Mesenchymal stem cell (in vitro differentiated cells and primary cell): Measurements from ENCODE around the gene TGFBR1.

Experiments
- DNase-seq: peaks from one replicate; pipeline ENCODE4 v3.0.0-alpha.2; 2013
- H2AFZ ChIP-seq: one replicate; pipeline ENCODE4 v1.6.1; 2013; ENCODE audit warnings: low read depth, mild to moderate bottlenecking, control low read depth, inconsistent platforms, low read length, moderate library complexity
- H2AK5ac ChIP-seq: 2 replicates; pipeline ENCODE4 v1.6.1; 2013; ENCODE audit warnings: low read length, moderate library complexity, mild to moderate bottlenecking, inconsistent platforms; ENCODE audit not compliant: severe bottlenecking
- H2BK120ac ChIP-seq: one replicate; pipeline ENCODE4 v1.6.1; 2013; ENCODE audit warnings: low read depth, mild to moderate bottlenecking, inconsistent platforms, low read length, moderate library complexity
- H2BK12ac ChIP-seq, 2 experiments: one replicate each; pipeline ENCODE4 v1.6.1; 2013; ENCODE audit warnings: inconsistent platforms in 2 of 2, low read length in 2 of 2, mild to moderate bottlenecking in 2 of 2, moderate library complexity in 2 of 2, control low read depth in 1 of 2
- H2BK15ac ChIP-seq: one replicate; pipeline ENCODE4 v1.6.1; 2013; ENCODE audit warnings: mild to moderate bottlenecking, low read depth, inconsistent platforms; ENCODE audit not compliant: poor library complexity, severe bottlenecking
- H2BK5ac ChIP-seq: 2 replicates; pipeline ENCODE4 v1.6.1; 2013; ENCODE audit warnings: low read depth, mild to moderate bottlenecking, low read length, control low read depth, inconsistent platforms; ENCODE audit not compliant: poor library complexity, severe bottlenecking
- H3K14ac ChIP-seq, 2 experiments: one replicate each; pipeline ENCODE4 v1.6.1; 2013; ENCODE audit warnings: inconsistent platforms in 2 of 2, low read length in 2 of 2, control low read depth in 1 of 2, mild to moderate bottlenecking in 1 of 2, moderate library complexity in 1 of 2
- H3K18ac ChIP-seq, 2 experiments: one replicate each; pipeline ENCODE4 v1.6.1; 2013; ENCODE audit warnings: inconsistent platforms in 2 of 2, low read length in 2 of 2, control low read depth in 1 of 2, low read depth in 1 of 2, mild to moderate bottlenecking in 1 of 2
- H3K23ac ChIP-seq, 2 experiments: one replicate each; pipeline ENCODE4 v1.6.1; 2013; ENCODE audit warnings: inconsistent platforms in 2 of 2, low read length in 2 of 2, mild to moderate bottlenecking in 2 of 2, moderate library complexity in 2 of 2, control low read depth in 1 of 2
- H3K27ac ChIP-seq: 2 replicates; pipeline ENCODE4 v1.5.1; 2013; ENCODE audit warnings: mild to moderate bottlenecking, moderate library complexity, low read length, control low read depth, inconsistent platforms; ENCODE audit not compliant: poor library complexity, severe bottlenecking
- H3K27me3 ChIP-seq, 2 experiments: 2 replicates each; pipeline versions ENCODE4 v1.6.1 to v1.7.0; 2013; ENCODE audit warnings: low read length in 2 of 2, mild to moderate bottlenecking in 2 of 2, moderate library complexity in 2 of 2, control low read depth in 1 of 2, inconsistent platforms in 1 of 2; ENCODE audit not compliant: control insufficient read depth in 1 of 2, insufficient read depth in 1 of 2
- H3K36me3 ChIP-seq, 2 experiments: 2 replicates each; pipeline versions ENCODE4 v1.6.1 to v1.7.0; 2013; ENCODE audit warnings: low read length in 2 of 2, control low read depth in 1 of 2, inconsistent platforms in 1 of 2, low read depth in 1 of 2, mild to moderate bottlenecking in 1 of 2; ENCODE audit not compliant: insufficient read depth in 2 of 2, control insufficient read depth in 1 of 2
- H3K4ac ChIP-seq, 2 experiments: one replicate each; pipeline ENCODE4 v1.6.1; 2013; ENCODE audit warnings: inconsistent platforms in 2 of 2, low read length in 2 of 2, mild to moderate bottlenecking in 2 of 2, moderate library complexity in 2 of 2, control low read depth in 1 of 2, low read depth in 1 of 2
- H3K4me1 ChIP-seq: 2 replicates; pipeline ENCODE4 v1.6.1; 2013; ENCODE audit warnings: low read depth, low read length, control low read depth; ENCODE audit not compliant: control insufficient read depth, insufficient read depth
- H3K4me2 ChIP-seq: 2 replicates; pipeline ENCODE4 v1.6.1; 2013; ENCODE audit warnings: low read length, mild to moderate bottlenecking, inconsistent platforms; ENCODE audit not compliant: poor library complexity, severe bottlenecking
- H3K4me3 ChIP-seq, 2 experiments: 2 replicates each; pipeline versions ENCODE4 v1.5.1 to v1.7.0; 2013; ENCODE audit warnings: low read length in 2 of 2, mild to moderate bottlenecking in 2 of 2, control low read depth in 1 of 2, low read depth in 1 of 2; ENCODE audit not compliant: insufficient read depth in 1 of 2
- H3K79me1 ChIP-seq: replicated peaks from 2 replicates; pipeline ENCODE4 v1.6.1; 2013; ENCODE audit warnings: mild to moderate bottlenecking, control low read depth, low read length, inconsistent platforms; ENCODE audit not compliant: poor library complexity, severe bottlenecking
- H3K9ac ChIP-seq: 2 replicates; pipeline ENCODE4 v1.7.0; 2013; ENCODE audit warnings: mild to moderate bottlenecking, low read length, moderate library complexity
- H3K9me3 ChIP-seq: 2 replicates; pipeline ENCODE4 v1.7.0; 2013; ENCODE audit warnings: mild to moderate bottlenecking, low read length; ENCODE audit not compliant: control insufficient read depth
- H4K8ac ChIP-seq: one replicate; pipeline ENCODE4 v1.6.1; 2013; ENCODE audit warnings: inconsistent platforms, mild to moderate bottlenecking, low read length, moderate library complexity
- H4K91ac ChIP-seq: one replicate; pipeline ENCODE4 v1.6.1; 2013; ENCODE audit warnings: mild to moderate bottlenecking, low read length, inconsistent platforms
- WGBS: methylation state at CpG from one replicate; pipeline ENCODE4 v1.1.7; 2013; ENCODE audit warnings: mixed read lengths; 5-methylcytosine and 5-hydroxymethylcytosine counted together

Gene TGFBR1

GRCh38 chr9:99062549-99062948, 42.4 kb upstream of the TGFBR1 start:
- H3K9ac ChIP-seq: no peak overlapping the region

GRCh38 chr9:99063522-99063921, 41.4 kb upstream of the TGFBR1 start:
- Histone ChIP-seq H3K14ac (no peak overlapping the region), H4K8ac (no peak overlapping the region), H3K9ac (no peak overlapping the region), H2BK5ac (no peak overlapping the region), H2BK120ac (no peak overlapping the region), H2BK12ac (no peak overlapping the region), H4K91ac (no peak overlapping the region), H3K4me3 (no peak overlapping the region), H3K27me3 (no peaks in the 10 kb centered on the region), H3K4me2 (no peak overlapping the region), H3K36me3 (peaks cover 0 to 36% of the 10 kb centered on the region in 2 experiments), H3K18ac (no peak overlapping the region), H2AFZ (no peak overlapping the region), H3K4ac (no peak overlapping the region), H3K79me1 (no peaks in the 10 kb centered on the region), H3K23ac (no peak overlapping the region), H2AK5ac (no peak overlapping the region), H3K9me3 (no peaks in the 10 kb centered on the region), H3K27ac (no peak overlapping the region), H3K4me1 (peaks cover 5% of the 10 kb centered on the region), H2BK15ac (no peak overlapping the region)
- no peak for DNase-seq
- 100% methylated on average over 1 of the region's 1 CpG for WGBS

More at GRCh38 chr9:99062549-99062948, 42.4 kb upstream of the TGFBR1 start:
- Histone ChIP-seq H2BK12ac (no peak overlapping the region), H3K79me1 (no peaks in the 10 kb centered on the region), H3K23ac (no peak overlapping the region), H3K4ac (no peak overlapping the region), H3K27me3 (no peaks in the 10 kb centered on the region), H4K91ac (no peak overlapping the region), H3K18ac (no peak overlapping the region), H3K4me2 (no peak overlapping the region), H3K4me3 (no peak overlapping the region), H3K9me3 (no peaks in the 10 kb centered on the region), H3K27ac (no peak overlapping the region), H4K8ac (no peak overlapping the region), H2AFZ (no peak overlapping the region), H2AK5ac (no peak overlapping the region), H3K14ac (no peak overlapping the region), H3K4me1 (peaks cover 12% of the 10 kb centered on the region), H3K36me3 (peaks cover 0 to 32% of the 10 kb centered on the region in 2 experiments), H2BK15ac (no peak overlapping the region), H2BK120ac (no peak overlapping the region), H2BK5ac (no peak overlapping the region)
- 91% methylated on average over 1 of the region's 1 CpG for WGBS
- no peak for DNase-seq

- no peak for DNase-seq
- Histone ChIP-seq H4K8ac (no peak overlapping the region), H2AK5ac (no peak overlapping the region), H2BK15ac (no peak overlapping the region), H3K9me3 (no peaks in the 10 kb centered on the region), H3K27me3 (no peaks in the 10 kb centered on the region), H3K18ac (no peak overlapping the region), H2AFZ (no peak overlapping the region), H3K14ac (no peak overlapping the region), H3K9ac (no peak overlapping the region), H2BK120ac (no peak overlapping the region), H3K4me1 (peaks cover 11% of the 10 kb centered on the region), H3K23ac (no peak overlapping the region), H3K27ac (no peak overlapping the region), H3K4me2 (no peak overlapping the region), H3K79me1 (no peaks in the 10 kb centered on the region), H3K36me3 (peaks cover 0 to 44% of the 10 kb centered on the region in 2 experiments), H2BK12ac (no peak overlapping the region), H3K4me3 (no peak overlapping the region), H2BK5ac (no peak overlapping the region), H4K91ac (no peak overlapping the region), H3K4ac (no peak overlapping the region)
- 80% methylated on average over 3 of the region's 3 CpGs for WGBS
These were observed 38.3 kb upstream of the TGFBR1 start for GRCh38 chr9:99066571-99066970.

- Histone ChIP-seq H4K8ac (no peak overlapping the region), H3K79me1 (no peaks in the 10 kb centered on the region), H3K23ac (no peak overlapping the region), H3K4me1 (peaks cover 11% of the 10 kb centered on the region), H3K4me2 (no peak overlapping the region), H3K4ac (no peak overlapping the region), H2BK120ac (no peak overlapping the region), H3K36me3 (peaks cover 0 to 22% of the 10 kb centered on the region in 2 experiments), H2BK5ac (no peak overlapping the region), H3K14ac (no peak overlapping the region), H3K18ac (no peak overlapping the region), H3K27ac (no peak overlapping the region), H2AK5ac (no peak overlapping the region), H3K9ac (no peak overlapping the region), H4K91ac (no peak overlapping the region), H2BK15ac (no peak overlapping the region), H3K27me3 (no peaks in the 10 kb centered on the region), H2BK12ac (no peak overlapping the region), H3K4me3 (no peak overlapping the region), H3K9me3 (no peaks in the 10 kb centered on the region), H2AFZ (no peak overlapping the region)
- WGBS: no CpG with 5 or more reads among the region's 1 CpG
- DNase-seq: no peak
These were observed 35.8 kb upstream of the TGFBR1 start for GRCh38 chr9:99069075-99069474.
